Pancreas (tissue), 10 donors: ENCODE measurements around the gene LRRC25. TPM values are rescaled to one million over a fixed set of nuclear protein-coding genes. Genes with fewer than 3 reads are reported as not detected.
"Not testable (repeated sequence)": the region's sequence is repeated elsewhere in the genome, so short reads cannot be mapped to it uniquely, and the experiment has no call there.

Source experiments
- ATAC-seq, 4 donors: fragments of 200-7000 bp; cut with Tn5 transposase; one replicate each; pipeline versions ENCODE4 v1.8.0 to v1.9.1; 2020; ENCODE audit warnings: mild to moderate bottlenecking in 4 of 4, moderate library complexity in 4 of 4
- DNase-seq, 6 donors: peaks; one replicate each; pipeline ENCODE4 v3.0.0-alpha.2; 2020
- FAIRE-seq: peaks from 2 replicates; lab custom pipeline; 2012; peaks lifted over from hg19 to GRCh38; lab: Jason Lieb, UNC
- H3K27ac ChIP-seq, 4 donors: fragments of 200-600 bp; sonication (generic); 1 replicate in 3 of 4; 2 replicates in 1 of 4; pipeline versions ENCODE4 v1.5.0 to v1.8.0; 2020
- H3K27me3 ChIP-seq, 4 donors: fragments of 200-600 bp; one replicate each; pipeline ENCODE4 v1.8.0; 2021
- H3K36me3 ChIP-seq, 3 donors: fragments of 200-600 bp; sonication (generic) in 1 of 3; one replicate each; pipeline versions ENCODE4 v1.5.0 to v1.8.0; 2020 to 2021
- H3K4me1 ChIP-seq, 3 donors: fragments of 200-600 bp; one replicate each; pipeline ENCODE4 v1.8.0; 2021
- H3K4me3 ChIP-seq, 4 donors: fragments of 200-600 bp; sonication (generic) in 2 of 4; one replicate each; pipeline versions ENCODE4 v1.5.0 to v1.8.0; 2020 to 2021
- H3K9me3 ChIP-seq, 4 donors: fragments of 200-600 bp; one replicate each; pipeline ENCODE4 v1.8.0; 2021
- CTCF ChIP-seq, 4 donors: fragments of 200-600 bp; sonication (generic) in 3 of 4; IDR thresholded peaks; one replicate each; pipeline versions ENCODE4 v1.5.0 to v1.8.0; 2021; ENCODE audit warnings: antibody characterized with exemption in 4 of 4
- WGBS, 2 donors: extraction: QIAGEN DNeasy Blood & Tissue Kit; methylation state at CpG; one replicate each; pipeline ENCODE4 v1.1.7; 2013; 5-methylcytosine and 5-hydroxymethylcytosine counted together
- intact Hi-C, 3 donors: fragments of 100-400 bp; cut with DNase I; formaldehyde crosslinking; loops; one replicate each; pipeline versions ENCODE4 v1.11.1 to v1.14.2; 2022
- polyA plus RNA-seq, 2 donors: library from polyadenylated mRNA; stranded (reverse); fragments of 200-250 nt; gene quantifications; one replicate each; pipeline ENCODE4 v1.2.3, GENCODE V29; 2013
- total RNA-seq, 6 donors: library from RNA; stranded (reverse); fragmentation: NEBNext Ultra II Directional in 4 of 6; extraction: Animal tissue kit (Norgen Biotek cat#: 25700) in 4 of 6; gene quantifications; one replicate each; pipeline versions ENCODE4 v1.2.1 to v1.2.4, GENCODE V29; 2021 to 2023
- donor health status: healthy with polysubstance abuse.
- donor health status: DM: no; HTN: no; CAD: no; lungs with moderate emphysema.
- donor health status: DM: no; HTN: no; CAD: no.
- donor health status: control.
- donor health status: control.
- donor health status: Bipolar disorder and iron deficiency.
- donor health status: DM: yes; HTN: yes; CAD: no.
- donor health status: DM: no; HTN: no; CAD: no.
- donor health status: DM: no; HTN: no; CAD: no.
- donor health status: DM: yes; HTN: yes; CAD: no.

LRRC25 gene
- total and polyA plus RNA-seq, 8 donors: 0.14 to 6.1 (median 0.97) TPM

DNA sequence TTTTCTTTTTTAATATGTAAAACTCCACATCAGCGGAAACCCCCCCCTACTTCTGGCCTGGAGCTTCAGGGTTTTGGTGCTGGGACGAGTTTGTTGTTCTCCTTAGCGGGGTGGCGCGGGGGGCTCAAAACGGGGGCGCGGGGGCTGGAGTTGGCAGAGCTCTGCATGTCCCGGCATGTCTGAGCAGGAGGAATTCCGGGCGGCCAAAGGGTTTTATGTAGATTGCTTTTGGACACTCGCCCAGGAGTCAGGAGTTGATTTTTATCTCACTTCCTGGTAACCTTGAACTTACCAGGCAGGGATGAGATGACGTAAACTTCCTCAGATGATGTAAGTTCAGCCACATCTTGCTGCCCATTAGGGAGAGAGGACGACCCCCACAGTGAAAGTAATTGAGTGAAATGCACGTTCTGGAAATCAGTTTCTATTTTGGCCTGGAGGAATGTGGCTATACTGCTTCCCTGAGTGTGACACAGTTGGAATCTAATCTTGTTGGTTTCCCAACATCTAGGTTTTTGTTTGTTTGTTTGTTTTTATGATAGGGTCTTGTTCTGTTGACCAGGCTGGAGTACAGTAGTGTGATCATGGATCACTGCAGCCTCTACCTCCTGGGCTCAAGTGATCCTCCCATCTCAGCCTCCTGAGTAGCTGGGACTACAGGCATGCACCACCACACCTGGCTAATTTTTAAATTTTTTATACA is 32.4 kb downstream of the LRRC25 start:
- TF ChIP-seq CTCF (IDR thresholded peaks at IDR 0.05): no peak
- Histone ChIP-seq H3K9me3 (no peaks in the 10 kb centered on the region), H3K36me3 (no peaks in the 10 kb centered on the region), H3K27me3 (no peaks in the 10 kb centered on the region), H3K4me3 (peak overlapping the region in 1 of 4 donors; percentile 10), H3K4me1 (peaks cover 19 to 35% (median 25%) of the 10 kb centered on the region in 3 donors), H3K27ac (peak overlapping the region; percentile 83 to 93 (median 88))
- ATAC-seq: peak; percentile 75 to 87 (median 83)
- no peak for FAIRE-seq
- peak in 4 of 6 donors; percentile 85 to 92 (median 88) for DNase-seq
- intact Hi-C loops: no loop called here
- WGBS, 2 donors: 4 to 10% methylated on average over 15 of the region's 15 CpGs

DNA sequence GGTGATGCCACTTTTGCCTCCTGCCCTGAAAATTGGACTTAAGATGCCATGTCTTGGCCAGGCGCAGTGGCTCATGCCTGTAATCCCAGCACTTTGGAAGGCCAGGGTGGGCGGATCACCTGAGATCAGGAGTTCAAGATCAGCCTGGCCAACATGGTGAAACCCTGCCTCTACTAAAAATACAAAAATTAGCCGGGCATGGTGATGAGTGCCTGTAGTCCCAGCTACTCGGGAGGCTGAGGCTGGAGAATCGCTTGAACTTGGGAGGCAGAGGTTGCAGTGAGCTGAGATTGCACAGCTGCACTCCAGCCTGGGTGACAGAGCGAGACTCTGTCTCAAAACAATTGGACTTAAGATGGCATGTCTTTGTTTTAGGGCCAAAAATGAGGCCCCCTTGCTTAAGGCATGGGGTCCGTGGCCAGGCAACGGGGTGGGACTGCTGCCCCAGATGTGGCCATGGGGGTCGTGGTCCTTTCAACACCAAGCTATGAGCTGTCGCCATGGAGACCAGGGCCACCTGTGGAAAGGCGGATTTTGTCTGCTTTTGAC is 33.1 kb downstream of the LRRC25 start:
- Histone ChIP-seq H3K27ac (peak overlapping the region; percentile 83 to 93 (median 88)), H3K4me3 (peak overlapping the region in 1 of 4 donors; percentile 10), H3K4me1 (peaks cover 19 to 35% (median 25%) of the 10 kb centered on the region in 3 donors)
- H3K36me3 ChIP-seq, H3K27me3 ChIP-seq, H3K9me3 ChIP-seq, FAIRE-seq, DNase-seq, intact Hi-C loops: not testable (repeated sequence)
- 48 to 49% methylated on average over 11 of the region's 11 CpGs for WGBS, 2 donors
- ATAC-seq: peak; percentile 9 to 40 (median 23)

GRCh38 chr19:18363787-18364186 is 33.6 kb downstream of the LRRC25 start:
- Histone ChIP-seq H3K36me3 (peaks cover 0 to 4% (median 0%) of the 10 kb centered on the region in 3 donors), H3K4me1 (peaks cover 19 to 33% (median 25%) of the 10 kb centered on the region in 3 donors), H3K4me3 (no peak overlapping the region), H3K9me3 (no peaks in the 10 kb centered on the region), H3K27ac (peak overlapping the region; percentile 83 to 93 (median 88)), H3K27me3 (no peaks in the 10 kb centered on the region)
- FAIRE-seq: no peak
- WGBS, 2 donors: 80 to 85% methylated on average over 6 of the region's 6 CpGs
- intact Hi-C loops: no loop called here
- DNase-seq: no peak
- TF ChIP-seq CTCF (IDR thresholded peaks at IDR 0.05): no peak
- no peak for ATAC-seq

GRCh38 chr19:18362934-18363542 is 34.4 kb downstream of the LRRC25 start:
- H3K27ac ChIP-seq: peak overlapping the region in 2 of 4 donors; percentile 83 to 93
- no peaks in the 10 kb centered on the region for H3K27me3 ChIP-seq
- FAIRE-seq (no peak), DNase-seq (no peak), ATAC-seq (no peak)
- H3K4me3 ChIP-seq: no peak overlapping the region
- peaks cover 19 to 25% (median 25%) of the 10 kb centered on the region in 3 donors for H3K4me1 ChIP-seq
- WGBS, 2 donors: 89 to 91% methylated on average over 17 of the region's 17 CpGs
- H3K9me3 ChIP-seq: no peaks in the 10 kb centered on the region
- intact Hi-C loops: no loop called here
- peaks cover 0 to 5% (median 0%) of the 10 kb centered on the region in 3 donors for H3K36me3 ChIP-seq
- TF ChIP-seq CTCF (IDR thresholded peaks at IDR 0.05): no peak

- intact Hi-C loops: no loop called here
- Histone ChIP-seq H3K9me3 (no peaks in the 10 kb centered on the region), H3K4me3 (no peak overlapping the region), H3K27ac (no peak overlapping the region), H3K36me3 (peaks cover 0 to 13% (median 0%) of the 10 kb centered on the region in 3 donors), H3K27me3 (no peaks in the 10 kb centered on the region), H3K4me1 (peaks cover 19 to 33% (median 32%) of the 10 kb centered on the region in 3 donors)
- TF ChIP-seq CTCF (IDR thresholded peaks at IDR 0.05): no peak
- DNase-seq: no peak
- ATAC-seq: no peak
- FAIRE-seq: no peak
- whole genome bisulfite sequencing, 2 donors: 92 to 96% methylated on average over 8 of the region's 8 CpGs
Observed at GRCh38 chr19:18361646-18362045, 35.8 kb downstream of the LRRC25 start.
